Effector memory CD4-positive, alpha-beta T cell (primary cell): ENCODE measurements around the gene GET3.

Experiments used
- DNase-seq, 3 donors: peaks; one replicate each; pipeline ENCODE4 v3.0.0-alpha.2; 2020
- H3K27ac ChIP-seq: 2 replicates; pipeline ENCODE4 v1.7.0; 2013; ENCODE audit warnings: mild to moderate bottlenecking, low read length, moderate library complexity; ENCODE audit not compliant: insufficient read depth, poor library complexity, severe bottlenecking
- H3K27me3 ChIP-seq: replicated peaks from 2 replicates; pipeline ENCODE4 v1.7.0; 2013; ENCODE audit warnings: mild to moderate bottlenecking, low read length; ENCODE audit not compliant: insufficient read depth, control insufficient read depth, poor library complexity, severe bottlenecking
- H3K36me3 ChIP-seq: 2 replicates; pipeline ENCODE4 v1.7.0; 2013; ENCODE audit warnings: mild to moderate bottlenecking, low read length, moderate library complexity; ENCODE audit not compliant: control insufficient read depth, insufficient read depth
- H3K4me1 ChIP-seq: 2 replicates; pipeline ENCODE4 v1.7.0; 2013; ENCODE audit warnings: low read length, mild to moderate bottlenecking; ENCODE audit not compliant: control insufficient read depth, insufficient read depth, poor library complexity, severe bottlenecking
- H3K4me3 ChIP-seq: 2 replicates; pipeline ENCODE4 v1.7.0; 2013; ENCODE audit warnings: low read length, low read depth, mild to moderate bottlenecking; ENCODE audit not compliant: insufficient read depth, poor library complexity, severe bottlenecking
- H3K9me3 ChIP-seq: 2 replicates; pipeline ENCODE4 v1.7.0; 2013; ENCODE audit warnings: mild to moderate bottlenecking, low read length, moderate library complexity; ENCODE audit not compliant: control insufficient read depth

Gene GET3

GRCh38 chr19:12764698-12765097 is 27.4 kb downstream of the GET3 start:
- DNase-seq, result no peak
- no peaks in the 10 kb centered on the region for H3K36me3 ChIP-seq

GRCh38 chr19:12766051-12766521 is 28.8 kb downstream of the GET3 start:
- H3K9me3 ChIP-seq, result no peaks in the 10 kb centered on the region
- H3K27ac ChIP-seq, result no peak overlapping the region
- peaks cover 7% of the 10 kb centered on the region for H3K4me1 ChIP-seq
- no peaks in the 10 kb centered on the region for H3K27me3 ChIP-seq
- peak in 2 of 3 donors; percentile 69 to 77 for DNase-seq
- no peak overlapping the region for H3K4me3 ChIP-seq
- H3K36me3 ChIP-seq, result no peaks in the 10 kb centered on the region

More at GRCh38 chr19:12764698-12765097, 27.4 kb downstream of the GET3 start:
- Histone ChIP-seq H3K27ac (no peak overlapping the region), H3K4me1 (peaks cover 3% of the 10 kb centered on the region), H3K27me3 (no peaks in the 10 kb centered on the region), H3K9me3 (no peaks in the 10 kb centered on the region), H3K4me3 (no peak overlapping the region)

- H3K27ac ChIP-seq, result no peak overlapping the region
- H3K9me3 ChIP-seq, result no peaks in the 10 kb centered on the region
- H3K36me3 ChIP-seq, result no peaks in the 10 kb centered on the region
- no peaks in the 10 kb centered on the region for H3K27me3 ChIP-seq
- no peak overlapping the region for H3K4me3 ChIP-seq
- peaks cover 7% of the 10 kb centered on the region for H3K4me1 ChIP-seq
- no peak for DNase-seq
These were observed 29.9 kb downstream of the GET3 start for GRCh38 chr19:12767150-12767549.

- no peak for DNase-seq
- Histone ChIP-seq H3K27me3 (no peaks in the 10 kb centered on the region), H3K4me3 (no peak overlapping the region), H3K27ac (no peak overlapping the region), H3K9me3 (no peaks in the 10 kb centered on the region), H3K4me1 (peaks cover 7% of the 10 kb centered on the region), H3K36me3 (no peaks in the 10 kb centered on the region)
These were observed 30.4 kb downstream of the GET3 start for GRCh38 chr19:12767666-12768065.

GRCh38 chr19:12769689-12770088 is 32.4 kb downstream of the GET3 start:
- Histone ChIP-seq H3K36me3 (no peaks in the 10 kb centered on the region), H3K4me3 (no peak overlapping the region), H3K4me1 (peaks cover 7% of the 10 kb centered on the region), H3K27ac (no peak overlapping the region), H3K9me3 (no peaks in the 10 kb centered on the region), H3K27me3 (no peaks in the 10 kb centered on the region)
- DNase-seq, result peak in 2 of 3 donors; percentile 48 to 63

- Histone ChIP-seq H3K27ac (no peak overlapping the region), H3K9me3 (no peaks in the 10 kb centered on the region), H3K27me3 (no peaks in the 10 kb centered on the region), H3K36me3 (no peaks in the 10 kb centered on the region), H3K4me3 (no peak overlapping the region), H3K4me1 (peaks cover 7% of the 10 kb centered on the region)
- no peak for DNase-seq
These were observed 33.6 kb downstream of the GET3 start for GRCh38 chr19:12770922-12771321.

GRCh38 chr19:12772323-12772722 is 35.0 kb downstream of the GET3 start:
- no peak overlapping the region for H3K27ac ChIP-seq
- no peaks in the 10 kb centered on the region for H3K27me3 ChIP-seq
- no peaks in the 10 kb centered on the region for H3K9me3 ChIP-seq
- no peaks in the 10 kb centered on the region for H3K36me3 ChIP-seq
- DNase-seq, result no peak
- H3K4me1 ChIP-seq, result peaks cover 10% of the 10 kb centered on the region
- H3K4me3 ChIP-seq, result no peak overlapping the region

- H3K9me3 ChIP-seq, result no peaks in the 10 kb centered on the region
- no peaks in the 10 kb centered on the region for H3K36me3 ChIP-seq
- H3K4me1 ChIP-seq, result peaks cover 20% of the 10 kb centered on the region
- no peak for DNase-seq
- no peak overlapping the region for H3K27ac ChIP-seq
- no peaks in the 10 kb centered on the region for H3K27me3 ChIP-seq
- H3K4me3 ChIP-seq, result no peak overlapping the region
These were observed 36.3 kb downstream of the GET3 start for GRCh38 chr19:12773571-12773970.

GRCh38 chr19:12774588-12775555 is 37.6 kb downstream of the GET3 start, which contains the start of gene HOOK2:
HOOK2 (minus strand) TSS chr19:12775552; CDS start chr19:12775449, 103 bp downstream.
- Histone ChIP-seq H3K4me3 (peak within 1 kb of the TSS; percentile 58), H3K9me3 (no peaks in the 10 kb centered on the region), H3K27me3 (no peaks in the 10 kb centered on the region), H3K36me3 (no peaks in the 10 kb centered on the region), H3K4me1 (peaks cover 21% of the 10 kb centered on the region), H3K27ac (peak within 1 kb of the TSS; percentile 71)
- DNase-seq, result peak; percentile 29 to 41 (median 31)
